ENCODE data around the gene PTPRN2.

Gene PTPRN2

DNA sequence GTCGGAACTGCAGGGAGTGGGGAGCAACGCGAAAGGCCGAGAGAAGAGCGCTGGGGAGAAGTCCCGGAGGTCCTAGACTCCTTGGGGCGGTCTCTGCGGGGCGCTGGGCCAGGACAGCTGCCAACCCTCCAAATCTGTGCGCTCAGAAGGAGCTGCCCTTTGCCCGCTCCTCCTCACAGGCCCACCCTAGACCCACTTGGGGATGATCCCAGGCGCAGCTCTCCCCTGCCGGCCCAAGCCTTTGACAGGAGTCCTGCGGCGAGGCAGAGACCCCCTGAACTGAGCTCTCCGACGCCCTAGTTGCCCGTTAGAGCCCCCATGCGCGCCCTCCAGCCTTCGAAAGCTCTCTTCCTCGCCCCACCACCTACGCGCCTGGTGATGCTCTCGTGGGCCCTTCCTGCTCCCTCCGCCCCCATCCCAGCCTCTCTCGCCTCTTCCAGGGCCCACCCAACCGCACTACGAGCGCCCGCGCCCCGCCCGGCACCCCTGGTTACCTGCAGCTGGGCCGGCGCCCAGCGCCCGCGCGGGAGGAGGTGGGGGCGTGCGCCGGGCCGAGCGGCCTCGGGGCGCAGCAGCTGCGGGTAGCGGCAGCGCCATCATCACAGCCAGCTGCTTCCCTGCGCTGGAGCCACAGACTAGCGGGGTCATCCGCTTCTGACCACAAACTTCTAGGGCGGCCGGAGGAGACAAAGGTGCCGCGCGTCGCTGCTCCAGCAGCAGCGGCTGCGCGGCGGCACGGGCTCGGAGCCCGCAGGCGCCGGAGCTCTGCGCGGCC lies 897.4 kb downstream of the PTPRN2 start:
- DNase-seq (ENCODE audit: low spot score) = no peak
- TF ChIP-seq, protein P1, sequence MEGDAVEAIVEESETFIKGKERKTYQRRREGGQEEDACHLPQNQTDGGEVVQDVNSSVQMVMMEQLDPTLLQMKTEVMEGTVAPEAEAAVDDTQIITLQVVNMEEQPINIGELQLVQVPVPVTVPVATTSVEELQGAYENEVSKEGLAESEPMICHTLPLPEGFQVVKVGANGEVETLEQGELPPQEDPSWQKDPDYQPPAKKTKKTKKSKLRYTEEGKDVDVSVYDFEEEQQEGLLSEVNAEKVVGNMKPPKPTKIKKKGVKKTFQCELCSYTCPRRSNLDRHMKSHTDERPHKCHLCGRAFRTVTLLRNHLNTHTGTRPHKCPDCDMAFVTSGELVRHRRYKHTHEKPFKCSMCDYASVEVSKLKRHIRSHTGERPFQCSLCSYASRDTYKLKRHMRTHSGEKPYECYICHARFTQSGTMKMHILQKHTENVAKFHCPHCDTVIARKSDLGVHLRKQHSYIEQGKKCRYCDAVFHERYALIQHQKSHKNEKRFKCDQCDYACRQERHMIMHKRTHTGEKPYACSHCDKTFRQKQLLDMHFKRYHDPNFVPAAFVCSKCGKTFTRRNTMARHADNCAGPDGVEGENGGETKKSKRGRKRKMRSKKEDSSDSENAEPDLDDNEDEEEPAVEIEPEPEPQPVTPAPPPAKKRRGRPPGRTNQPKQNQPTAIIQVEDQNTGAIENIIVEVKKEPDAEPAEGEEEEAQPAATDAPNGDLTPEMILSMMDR (IDR thresholded peaks at IDR 0.05; ENCODE audit: borderline replicate concordance, control extremely low read depth, extremely low read depth, insufficient read depth, missing control alignments) = no peak

DNA sequence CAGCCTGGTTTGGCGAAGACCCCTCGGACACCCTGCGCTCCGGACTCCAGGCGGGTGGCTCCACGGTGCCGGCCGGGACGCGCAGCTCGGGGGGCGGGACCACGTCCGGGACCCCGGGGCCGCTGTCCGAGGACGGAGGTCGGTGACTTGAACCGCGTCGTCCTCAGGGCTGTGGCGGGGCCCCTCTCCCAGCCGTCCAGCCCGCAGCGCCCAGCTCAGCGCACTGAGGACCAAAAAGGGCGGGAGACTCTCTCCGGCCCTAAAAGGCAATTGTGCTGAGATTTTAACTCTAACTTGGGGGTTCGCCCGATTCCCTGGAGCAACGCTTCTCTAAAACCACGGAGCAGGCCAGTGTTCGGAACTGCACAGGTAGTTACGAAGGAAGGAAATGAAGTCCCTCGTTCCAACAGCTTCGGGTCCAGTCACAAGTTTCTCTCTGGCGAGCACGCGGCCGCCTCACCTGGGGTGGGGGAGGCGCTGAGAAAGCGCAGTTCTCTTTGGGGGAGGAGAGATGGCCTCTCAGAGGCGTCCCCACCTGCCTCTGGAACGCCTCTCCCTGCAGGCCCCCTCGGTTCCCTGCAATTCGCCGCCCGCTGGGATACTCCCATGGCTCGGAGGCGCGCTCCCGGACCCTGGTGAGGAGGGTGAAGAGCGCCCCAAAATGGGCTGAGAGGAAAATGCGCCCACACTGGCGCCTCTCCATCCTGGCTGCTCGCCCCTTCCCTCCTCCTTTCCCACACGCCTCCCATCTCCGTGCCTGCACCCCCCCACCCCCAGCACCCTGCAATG lies 898.2 kb downstream of the PTPRN2 start:
- in situ Hi-C loops (cut with MboI; ENCODE audit: low sequenced_read_pairs, unreplicated experiment) = no loop called here
- DNase-seq (ENCODE audit: low spot score) = no peak
- TF ChIP-seq, protein P1 (IDR thresholded peaks at IDR 0.05; ENCODE audit: borderline replicate concordance, control extremely low read depth, extremely low read depth, insufficient read depth, missing control alignments) = no peak

More for the DNA sequence above, 897.4 kb downstream of the PTPRN2 start:
- in situ Hi-C loops (cut with MboI; ENCODE audit: low sequenced_read_pairs, unreplicated experiment) = no loop called here

DNA sequence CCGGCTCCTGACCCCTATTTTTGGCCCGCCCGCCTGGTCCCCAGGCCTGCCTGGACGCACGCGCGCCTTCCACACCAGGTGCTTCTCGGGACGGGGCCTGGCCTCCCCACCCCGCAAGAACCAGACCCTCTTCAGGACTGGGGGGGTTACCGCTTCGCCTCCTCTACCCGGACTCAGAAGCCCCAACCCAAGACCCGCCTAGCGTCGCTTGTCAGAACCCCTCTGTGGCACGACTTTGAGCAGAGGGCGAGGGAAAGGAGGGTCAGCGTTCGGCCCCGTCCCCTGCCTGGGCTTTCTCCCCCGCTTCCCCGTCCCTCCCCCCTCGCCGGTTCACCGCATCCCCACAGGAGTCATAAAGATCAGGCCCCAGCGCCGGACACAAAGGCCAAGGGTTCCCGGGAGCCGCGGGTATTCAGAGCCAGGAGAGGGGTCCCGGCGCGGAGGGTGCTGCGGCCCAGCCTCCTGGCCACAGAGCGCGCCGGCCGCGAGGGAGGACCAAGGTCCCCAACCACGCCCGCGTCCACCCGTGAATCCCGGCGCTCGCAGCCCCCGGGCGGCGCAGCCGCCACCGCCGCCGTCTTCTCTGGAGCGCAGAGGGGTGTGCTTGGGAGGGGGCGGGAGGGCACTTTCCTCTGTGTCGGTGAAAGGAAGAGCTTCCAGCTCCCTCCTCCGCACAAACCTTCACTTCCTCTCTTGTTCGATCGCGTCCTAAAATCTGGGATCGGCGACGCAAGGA lies 898.9 kb downstream of the PTPRN2 start:
- TF ChIP-seq, protein P1 (IDR thresholded peaks at IDR 0.05; ENCODE audit: borderline replicate concordance, control extremely low read depth, extremely low read depth, insufficient read depth, missing control alignments) = no peak
- DNase-seq (ENCODE audit: low spot score) = no peak
- in situ Hi-C loops (cut with MboI; ENCODE audit: low sequenced_read_pairs, unreplicated experiment) = no loop called here

DNA sequence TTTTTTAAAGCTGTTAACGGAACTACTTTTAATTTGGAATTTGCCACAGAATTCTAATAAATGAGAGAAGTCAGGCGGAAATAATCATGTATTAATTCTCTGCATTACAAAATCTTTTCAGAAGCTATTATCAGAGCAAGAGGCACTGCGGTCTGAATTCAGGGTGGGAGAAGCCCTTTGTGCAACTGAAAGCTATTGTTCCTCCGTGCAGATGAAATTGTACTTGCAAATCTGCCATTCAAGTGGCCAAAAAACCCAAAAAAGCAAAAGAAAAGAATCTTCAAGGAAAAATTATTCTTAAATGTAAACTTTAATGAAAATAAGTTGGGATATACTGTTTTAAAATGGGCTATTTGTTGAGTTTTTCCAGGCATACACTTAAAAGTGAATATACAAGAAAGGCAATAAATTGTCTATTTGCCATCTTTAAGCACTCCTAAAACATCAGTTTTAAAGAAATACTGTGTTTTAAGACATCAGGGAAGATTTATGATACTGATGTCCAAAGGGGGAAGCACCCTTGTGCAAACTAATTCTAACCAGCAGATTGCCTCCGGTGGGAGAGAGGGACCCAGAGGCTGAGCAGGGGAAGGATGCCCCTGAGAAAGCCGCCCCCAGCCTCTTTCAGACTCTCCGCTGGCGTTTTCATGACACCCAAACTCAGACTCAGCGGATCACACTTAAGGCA lies 899.6 kb downstream of the PTPRN2 start:
- TF ChIP-seq, protein P1 (IDR thresholded peaks at IDR 0.05; ENCODE audit: borderline replicate concordance, control extremely low read depth, extremely low read depth, insufficient read depth, missing control alignments) = no peak
- no peak for DNase-seq (ENCODE audit: low spot score)
- in situ Hi-C loops (cut with MboI; ENCODE audit: low sequenced_read_pairs, unreplicated experiment) = no loop called here

DNA sequence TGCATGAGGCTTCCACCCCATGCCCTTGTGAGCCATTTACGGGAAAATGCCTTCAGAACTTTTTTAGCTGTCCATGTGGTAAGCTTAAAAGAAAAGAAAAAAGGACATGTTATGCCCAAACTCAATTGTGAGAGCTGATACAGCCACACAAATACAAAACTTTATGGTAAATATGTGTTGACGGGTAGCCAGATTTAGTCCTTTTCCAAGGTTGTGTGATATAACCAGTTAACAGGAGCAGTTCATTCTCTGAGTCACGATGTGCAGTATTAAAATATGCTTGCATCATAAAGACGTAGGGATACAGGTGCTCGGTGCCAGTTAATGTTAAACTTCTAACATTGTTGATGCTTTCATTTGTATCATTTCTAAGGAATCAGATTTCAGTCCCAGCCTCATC lies 900.5 kb downstream of the PTPRN2 start:
- in situ Hi-C loops (cut with MboI; ENCODE audit: low sequenced_read_pairs, unreplicated experiment) = no loop called here
- TF ChIP-seq, protein P1 (IDR thresholded peaks at IDR 0.05; ENCODE audit: borderline replicate concordance, control extremely low read depth, extremely low read depth, insufficient read depth, missing control alignments) = no peak
- no peak for DNase-seq (ENCODE audit: low spot score)
